ENCODE results near the gene LILRB5. TPM values are rescaled to one million over a fixed set of nuclear protein-coding genes. Genes with fewer than 3 reads are reported as not detected.
"Not testable (repeated sequence)": the region's sequence is repeated elsewhere in the genome, so short reads cannot be mapped to it uniquely, and the experiment has no call there.

Gene LILRB5
- total RNA-seq (1 to 10 TPM; 2.4 to 4.0 TPM), polyA plus RNA-seq (ENCODE audit: insufficient read length in 2 of 2) (1 to 10 TPM in 1 of 2 donors, under 1 TPM in 1; 0.84 to 2.5 TPM)
- long read RNA-seq, donor 1, result 0 reads
- long read RNA-seq, donor 2, result 0 reads
- long read RNA-seq, donor 3, result 0 reads
- long read RNA-seq, donor 4, partial matches to known transcripts, result 0 of 1 reads
- long read RNA-seq, donor 4, other reads (novel, unspliced or antisense), result 0 of 1 reads

- H3K27ac ChIP-seq (ENCODE audit: low read depth, low read length), result no peak within 1 kb of the TSS
These were observed at the start of gene LILRB5 for GRCh38 chr19:54257116-54257480. Gene LILRB5 (minus strand): TSS chr19:54257273. CDS start chr19:54257193, 80 bp downstream.

GRCh38 chr19:54305141-54305540, 48.1 kb upstream of the LILRB5 start:
- no peak for DNase-seq (ENCODE audit: low read depth in 4 of 6, low spot score in 6 of 6)
- Histone ChIP-seq H3K36me3 (ENCODE audit: control insufficient read depth, insufficient read depth, low read length) (no peaks in the 10 kb centered on the region), H3K9me3 (ENCODE audit: control insufficient read depth, insufficient read depth, low read length) (no peaks in the 10 kb centered on the region), H3K27me3 (ENCODE audit: control insufficient read depth, insufficient read depth, low read length) (peaks cover 4% of the 10 kb centered on the region), H3K27ac (ENCODE audit: low read depth, low read length) (no peak overlapping the region), H3K4me1 (ENCODE audit: control insufficient read depth, insufficient read depth, low read length) (no peaks in the 10 kb centered on the region), H3K4me3 (ENCODE audit: low read depth, low read length) (no peak overlapping the region)
- WGBS (ENCODE audit: insufficient coverage), result 60% methylated on average over 1 of the region's 1 CpG

More at GRCh38 chr19:54257116-54257480, at the start of gene LILRB5:
- H3K4me1 ChIP-seq (ENCODE audit: control insufficient read depth, insufficient read depth, low read length), result no peaks in the 10 kb centered on the region
- no peaks in the 10 kb centered on the region for H3K9me3 ChIP-seq (ENCODE audit: control insufficient read depth, insufficient read depth, low read length)
- H3K27me3 ChIP-seq (ENCODE audit: control insufficient read depth, insufficient read depth, low read length), result peaks cover 2% of the 10 kb centered on the region
- H3K36me3 ChIP-seq (ENCODE audit: control insufficient read depth, insufficient read depth, low read length), result no peaks in the 10 kb centered on the region
- DNase-seq (ENCODE audit: low read depth in 4 of 6, low spot score in 6 of 6), result no peak
- WGBS (ENCODE audit: insufficient coverage), result 75% methylated on average over 9 of the region's 9 CpGs
- no peak within 1 kb of the TSS for H3K4me3 ChIP-seq (ENCODE audit: low read depth, low read length)

- no peak for DNase-seq (ENCODE audit: low read depth in 4 of 6, low spot score in 6 of 6)
- no peaks in the 10 kb centered on the region for H3K36me3 ChIP-seq (ENCODE audit: control insufficient read depth, insufficient read depth, low read length)
- peaks cover 7% of the 10 kb centered on the region for H3K27me3 ChIP-seq (ENCODE audit: control insufficient read depth, insufficient read depth, low read length)
- H3K4me1 ChIP-seq (ENCODE audit: control insufficient read depth, insufficient read depth, low read length), result no peaks in the 10 kb centered on the region
- WGBS (ENCODE audit: insufficient coverage), result 72% methylated on average over 3 of the region's 4 CpGs
- no peaks in the 10 kb centered on the region for H3K9me3 ChIP-seq (ENCODE audit: control insufficient read depth, insufficient read depth, low read length)
- no peak overlapping the region for H3K4me3 ChIP-seq (ENCODE audit: low read depth, low read length)
- H3K27ac ChIP-seq (ENCODE audit: low read depth, low read length), result no peak overlapping the region
These were observed 45.2 kb upstream of the LILRB5 start for GRCh38 chr19:54302257-54302656.

- no peak for DNase-seq (ENCODE audit: low read depth in 4 of 6, low spot score in 6 of 6)
- no peaks in the 10 kb centered on the region for H3K4me1 ChIP-seq (ENCODE audit: control insufficient read depth, insufficient read depth, low read length)
- no CpG with 5 or more reads among the region's 5 CpGs for WGBS (ENCODE audit: insufficient coverage)
- H3K27me3 ChIP-seq (ENCODE audit: control insufficient read depth, insufficient read depth, low read length), result peaks cover 3% of the 10 kb centered on the region
- no peak overlapping the region for H3K4me3 ChIP-seq (ENCODE audit: low read depth, low read length)
- no peaks in the 10 kb centered on the region for H3K9me3 ChIP-seq (ENCODE audit: control insufficient read depth, insufficient read depth, low read length)
- H3K27ac ChIP-seq (ENCODE audit: low read depth, low read length), result no peak overlapping the region
- no peaks in the 10 kb centered on the region for H3K36me3 ChIP-seq (ENCODE audit: control insufficient read depth, insufficient read depth, low read length)
These were observed 42.4 kb upstream of the LILRB5 start for GRCh38 chr19:54299515-54299914.

- Histone ChIP-seq H3K36me3 (ENCODE audit: control insufficient read depth, insufficient read depth, low read length) (no peaks in the 10 kb centered on the region), H3K4me3 (ENCODE audit: low read depth, low read length) (no peak overlapping the region), H3K9me3 (ENCODE audit: control insufficient read depth, insufficient read depth, low read length) (no peaks in the 10 kb centered on the region), H3K4me1 (ENCODE audit: control insufficient read depth, insufficient read depth, low read length) (no peaks in the 10 kb centered on the region), H3K27me3 (ENCODE audit: control insufficient read depth, insufficient read depth, low read length) (peaks cover 3% of the 10 kb centered on the region), H3K27ac (ENCODE audit: low read depth, low read length) (no peak overlapping the region)
- no peak for DNase-seq (ENCODE audit: low read depth in 4 of 6, low spot score in 6 of 6)
- 60% methylated on average over 7 of the region's 7 CpGs for WGBS (ENCODE audit: insufficient coverage)
These were observed 42.0 kb upstream of the LILRB5 start for GRCh38 chr19:54299126-54299498.

GRCh38 chr19:54298357-54299125, 41.5 kb upstream of the LILRB5 start:
- Histone ChIP-seq H3K27ac (ENCODE audit: low read depth, low read length) (no peak overlapping the region), H3K36me3 (ENCODE audit: control insufficient read depth, insufficient read depth, low read length) (no peaks in the 10 kb centered on the region), H3K4me3 (ENCODE audit: low read depth, low read length) (no peak overlapping the region), H3K27me3 (ENCODE audit: control insufficient read depth, insufficient read depth, low read length) (peaks cover 3% of the 10 kb centered on the region), H3K9me3 (ENCODE audit: control insufficient read depth, insufficient read depth, low read length) (no peaks in the 10 kb centered on the region), H3K4me1 (ENCODE audit: control insufficient read depth, insufficient read depth, low read length) (no peaks in the 10 kb centered on the region)
- WGBS (ENCODE audit: insufficient coverage), result 55% methylated on average over 3 of the region's 4 CpGs
- DNase-seq (ENCODE audit: low read depth in 4 of 6, low spot score in 6 of 6), result no peak

GRCh38 chr19:54297759-54298305, 40.8 kb upstream of the LILRB5 start:
- no peak for DNase-seq (ENCODE audit: low read depth in 4 of 6, low spot score in 6 of 6)
- H3K4me3 ChIP-seq (ENCODE audit: low read depth, low read length), result no peak overlapping the region
- H3K4me1 ChIP-seq (ENCODE audit: control insufficient read depth, insufficient read depth, low read length), result no peaks in the 10 kb centered on the region
- no peaks in the 10 kb centered on the region for H3K9me3 ChIP-seq (ENCODE audit: control insufficient read depth, insufficient read depth, low read length)
- H3K27me3 ChIP-seq (ENCODE audit: control insufficient read depth, insufficient read depth, low read length), result peaks cover 3% of the 10 kb centered on the region
- H3K27ac ChIP-seq (ENCODE audit: low read depth, low read length), result no peak overlapping the region
- 37% methylated on average over 7 of the region's 7 CpGs for WGBS (ENCODE audit: insufficient coverage)
- H3K36me3 ChIP-seq (ENCODE audit: control insufficient read depth, insufficient read depth, low read length), result no peaks in the 10 kb centered on the region

GRCh38 chr19:54294539-54294938, 37.5 kb upstream of the LILRB5 start:
- no peak for DNase-seq (ENCODE audit: low read depth in 4 of 6, low spot score in 6 of 6)
- no peak overlapping the region for H3K27ac ChIP-seq (ENCODE audit: low read depth, low read length)
- H3K4me1 ChIP-seq (ENCODE audit: control insufficient read depth, insufficient read depth, low read length), result no peaks in the 10 kb centered on the region
- H3K27me3 ChIP-seq (ENCODE audit: control insufficient read depth, insufficient read depth, low read length), result peaks cover 3% of the 10 kb centered on the region
- H3K4me3 ChIP-seq (ENCODE audit: low read depth, low read length), result no peak overlapping the region
- H3K36me3 ChIP-seq (ENCODE audit: control insufficient read depth, insufficient read depth, low read length), result no peaks in the 10 kb centered on the region
- 96% methylated on average over 4 of the region's 6 CpGs for WGBS (ENCODE audit: insufficient coverage)
- H3K9me3 ChIP-seq (ENCODE audit: control insufficient read depth, insufficient read depth, low read length), result no peaks in the 10 kb centered on the region

- H3K9me3 ChIP-seq (ENCODE audit: control insufficient read depth, insufficient read depth, low read length); H3K4me1 ChIP-seq (ENCODE audit: control insufficient read depth, insufficient read depth, low read length); H3K36me3 ChIP-seq (ENCODE audit: control insufficient read depth, insufficient read depth, low read length); DNase-seq (ENCODE audit: low read depth in 4 of 6, low spot score in 6 of 6); H3K27ac ChIP-seq (ENCODE audit: low read depth, low read length); H3K4me3 ChIP-seq (ENCODE audit: low read depth, low read length); H3K27me3 ChIP-seq (ENCODE audit: control insufficient read depth, insufficient read depth, low read length): not testable (repeated sequence)
- no CpG with 5 or more reads among the region's 8 CpGs for WGBS (ENCODE audit: insufficient coverage)
These were observed 32.1 kb upstream of the LILRB5 start for GRCh38 chr19:54289160-54289559.

GRCh38 chr19:54287456-54287855, 30.4 kb upstream of the LILRB5 start:
- Histone ChIP-seq H3K27me3 (ENCODE audit: control insufficient read depth, insufficient read depth, low read length) (no peaks in the 10 kb centered on the region), H3K36me3 (ENCODE audit: control insufficient read depth, insufficient read depth, low read length) (no peaks in the 10 kb centered on the region), H3K4me1 (ENCODE audit: control insufficient read depth, insufficient read depth, low read length) (no peaks in the 10 kb centered on the region), H3K27ac (ENCODE audit: low read depth, low read length) (no peak overlapping the region), H3K9me3 (ENCODE audit: control insufficient read depth, insufficient read depth, low read length) (no peaks in the 10 kb centered on the region), H3K4me3 (ENCODE audit: low read depth, low read length) (no peak overlapping the region)
- WGBS (ENCODE audit: insufficient coverage), result 71% methylated on average over 1 of the region's 4 CpGs
- DNase-seq (ENCODE audit: low read depth in 4 of 6, low spot score in 6 of 6), result peak in 1 of 6 donors; percentile 75

Measured in spinal cord (tissue), 10 donors.